Activated T-helper 9 cell treated with anti-CD3 and anti-CD28 coated beads, Interleukin-2, amount 50 U/mL, for 16 hours (primary cell): ENCODE measurements around the gene USP13.

Experiments
- DNase-seq: peaks from one replicate; pipeline ENCODE4 v3.0.0-alpha.2; 2020; ENCODE audit warnings: low read depth

The USP13 gene

DNA sequence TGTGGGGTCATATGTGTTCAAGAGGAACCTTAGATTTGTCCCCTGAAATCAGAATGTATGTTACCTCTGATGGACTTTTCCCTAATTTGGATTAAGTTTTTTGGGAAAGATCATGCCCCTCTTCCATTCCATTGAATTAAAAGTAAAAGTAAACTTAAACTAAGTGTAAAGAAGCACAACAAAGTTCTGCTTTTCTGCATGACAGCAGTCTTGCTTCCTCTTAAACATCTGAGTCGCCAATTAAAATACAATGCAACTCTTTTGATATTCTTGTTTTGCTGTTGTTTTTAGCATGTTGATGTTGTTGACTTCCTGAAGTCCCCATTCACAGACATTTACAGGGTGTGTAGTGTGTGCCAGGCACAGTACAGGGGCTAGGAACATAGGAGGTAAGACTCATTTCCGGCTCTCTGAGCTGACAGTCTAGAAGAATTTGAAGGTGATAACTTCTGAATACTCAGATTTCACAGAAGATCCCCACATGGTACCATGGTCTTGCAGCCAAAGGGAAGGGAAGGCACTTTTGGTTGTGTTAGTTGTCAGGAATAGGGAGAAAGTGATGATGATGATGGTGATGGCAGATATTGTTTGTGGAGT lies 45.0 kb downstream of the USP13 start:
- no peak for DNase-seq

GRCh38 chr3:179700716-179701115 lies 47.9 kb downstream of the USP13 start:
- no peak for DNase-seq

GRCh38 chr3:179701176-179701827 lies 48.5 kb downstream of the USP13 start:
- DNase-seq: no peak

GRCh38 chr3:179702271-179702947 lies 49.6 kb downstream of the USP13 start:
- no peak for DNase-seq

DNA sequence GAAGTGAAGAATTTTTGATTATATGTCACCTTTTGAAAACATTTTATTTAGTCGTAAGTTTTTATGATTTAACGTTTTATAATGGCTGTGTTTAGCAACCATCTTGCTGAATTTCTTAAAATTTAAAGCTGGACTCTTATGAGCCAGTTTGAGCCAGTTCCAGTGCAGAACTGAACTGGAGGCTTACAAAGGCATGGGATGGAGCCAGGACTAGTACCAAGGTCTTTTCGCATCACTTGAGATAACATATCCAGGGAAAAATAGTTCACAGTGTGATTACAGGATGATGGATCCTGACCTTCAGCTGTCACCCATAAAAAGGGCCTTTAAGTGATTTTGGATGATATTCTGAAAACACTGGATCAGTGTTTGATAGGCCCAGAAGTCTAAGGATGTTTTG lies 51.0 kb downstream of the USP13 start:
- DNase-seq: no peak

- no peak for DNase-seq
Observed at GRCh38 chr3:179706233-179706632, 53.4 kb downstream of the USP13 start.

DNA sequence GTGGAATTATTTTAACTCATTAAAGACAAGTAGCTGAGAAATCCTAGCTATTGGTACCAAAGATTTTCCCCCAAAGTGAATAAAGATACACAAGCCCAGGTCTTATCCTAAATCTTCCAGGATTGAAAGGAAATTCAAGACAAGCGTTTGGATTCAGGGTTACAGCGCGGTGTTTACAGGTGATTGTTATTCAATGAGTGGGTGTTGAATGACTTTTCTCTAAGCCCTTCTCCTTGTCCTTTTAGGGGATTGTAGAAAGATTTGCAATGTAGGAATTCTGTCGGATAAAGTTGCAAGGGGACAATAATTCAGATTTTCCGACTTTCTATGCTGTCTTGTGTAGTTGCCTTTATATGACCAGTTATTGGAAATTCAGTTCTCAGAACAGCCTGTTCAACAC lies 57.2 kb downstream of the USP13 start:
- DNase-seq: no peak

GRCh38 chr3:179713643-179714090 lies 60.8 kb downstream of the USP13 start:
- DNase-seq: no peak

- no peak for DNase-seq
Observed at GRCh38 chr3:179715582-179715981, 62.7 kb downstream of the USP13 start.

DNA sequence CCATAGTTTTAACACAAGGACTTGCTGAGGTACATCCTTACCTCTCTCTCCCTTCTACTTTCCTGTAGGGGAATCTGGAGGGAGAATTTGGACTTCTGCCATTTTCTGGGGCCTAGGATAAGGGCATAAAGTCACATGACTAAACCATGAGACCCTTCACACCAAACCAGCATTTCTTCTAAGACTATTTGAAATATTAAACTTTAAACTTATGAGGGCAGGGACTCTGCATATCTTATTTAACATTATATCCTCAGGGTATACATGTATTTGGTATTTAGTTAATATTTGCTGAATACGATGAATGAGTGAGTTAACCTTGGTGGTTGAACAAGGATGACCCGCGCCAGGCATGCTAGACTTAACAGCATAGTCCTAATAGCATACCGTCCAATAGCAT lies 63.4 kb downstream of the USP13 start:
- DNase-seq: no peak

- DNase-seq: no peak
Observed at GRCh38 chr3:179716811-179717210, 64.0 kb downstream of the USP13 start.

- no peak for DNase-seq
Observed at GRCh38 chr3:179717219-179717618, 64.4 kb downstream of the USP13 start.

DNA sequence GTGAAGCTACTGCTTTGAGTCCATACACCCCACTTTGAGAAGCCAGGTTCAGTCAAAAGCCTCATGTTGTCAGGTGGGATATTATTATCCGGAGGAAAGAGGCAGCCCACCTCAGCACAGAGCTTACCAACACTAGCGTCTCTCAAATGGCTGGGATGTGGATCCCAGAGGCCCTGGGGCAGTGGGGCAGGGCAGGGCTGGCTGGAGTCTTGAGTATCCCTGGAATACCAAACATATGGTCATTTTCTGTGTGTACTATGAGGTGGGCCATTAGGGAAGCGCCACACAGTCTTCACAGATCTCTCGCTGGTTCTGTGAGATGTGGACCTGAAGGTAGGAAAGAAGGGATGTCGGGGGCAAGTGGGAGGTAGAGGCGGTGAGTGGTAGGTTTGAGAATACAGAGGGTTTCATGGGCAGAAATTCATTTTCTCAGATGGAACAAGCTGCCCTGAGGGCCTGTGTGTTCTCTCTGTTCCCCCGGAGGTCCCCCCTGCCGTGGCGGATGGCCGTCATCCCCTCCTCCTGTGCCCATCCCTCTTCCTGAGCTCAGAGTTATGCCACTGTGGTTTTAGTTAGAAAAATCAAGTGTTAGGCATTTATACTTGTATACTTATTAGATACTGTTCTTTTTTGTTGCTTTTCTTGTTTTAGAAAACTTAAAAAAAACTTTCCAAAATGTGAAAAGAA lies 66.4 kb downstream of the USP13 start:
- DNase-seq: no peak

- DNase-seq: no peak
Observed at GRCh38 chr3:179720196-179720595, 67.4 kb downstream of the USP13 start.

GRCh38 chr3:179723617-179724016 lies 70.8 kb downstream of the USP13 start:
- no peak for DNase-seq

DNA sequence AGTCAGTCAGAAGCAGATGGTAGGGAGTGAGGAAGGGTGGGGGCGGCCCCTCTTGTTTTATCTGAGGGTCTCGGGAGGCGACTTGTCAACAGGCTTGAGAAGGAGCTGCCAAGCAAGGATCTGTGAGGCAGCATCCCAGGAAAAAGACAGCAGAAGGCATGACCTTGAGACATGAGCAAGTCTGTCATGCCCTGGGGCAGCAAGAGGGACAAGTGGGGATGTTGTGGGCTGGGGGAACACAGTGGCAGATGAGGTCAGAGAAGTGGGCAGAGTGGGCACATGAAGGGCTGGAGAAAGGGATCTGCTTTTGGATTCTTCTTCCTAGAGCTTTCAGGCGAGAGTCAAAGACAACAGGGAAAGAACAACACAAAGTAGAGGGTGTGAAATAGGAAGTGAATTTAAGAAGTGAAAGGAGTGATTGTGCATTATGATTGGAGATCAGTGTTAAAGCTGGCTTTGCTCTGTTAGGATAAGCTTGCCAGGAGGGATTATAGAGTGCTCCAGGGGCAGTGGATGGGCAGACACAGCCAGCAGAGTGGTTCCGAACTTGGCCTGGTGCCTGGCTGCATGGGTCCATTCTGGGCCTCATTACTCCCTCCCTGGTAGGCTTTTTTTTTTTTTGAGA lies 73.3 kb downstream of the USP13 start:
- no peak for DNase-seq

GRCh38 chr3:179729086-179729485 lies 76.2 kb downstream of the USP13 start:
- DNase-seq: no peak

DNA sequence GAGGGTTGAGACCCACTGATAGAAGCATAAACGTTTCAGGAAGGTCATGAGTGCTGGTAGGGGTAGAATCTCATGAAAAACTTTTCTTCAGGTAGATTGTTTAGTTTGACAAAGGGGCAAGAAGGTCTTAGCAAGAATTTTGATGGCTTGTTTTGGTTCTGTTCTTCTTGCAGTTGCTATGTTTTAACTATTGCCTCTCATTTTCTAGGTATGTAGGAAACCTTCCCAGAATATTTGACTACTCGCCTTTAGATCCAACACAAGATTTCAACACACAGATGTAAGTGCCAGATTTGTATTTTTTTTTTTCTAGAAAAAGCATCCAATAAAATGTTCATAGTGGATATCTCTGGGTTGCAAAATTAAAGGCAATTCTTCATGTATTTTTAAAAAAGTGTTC lies 77.1 kb downstream of the USP13 start:
- DNase-seq: no peak

- no peak for DNase-seq
Observed at GRCh38 chr3:179730506-179730905, 77.7 kb downstream of the USP13 start.

DNA sequence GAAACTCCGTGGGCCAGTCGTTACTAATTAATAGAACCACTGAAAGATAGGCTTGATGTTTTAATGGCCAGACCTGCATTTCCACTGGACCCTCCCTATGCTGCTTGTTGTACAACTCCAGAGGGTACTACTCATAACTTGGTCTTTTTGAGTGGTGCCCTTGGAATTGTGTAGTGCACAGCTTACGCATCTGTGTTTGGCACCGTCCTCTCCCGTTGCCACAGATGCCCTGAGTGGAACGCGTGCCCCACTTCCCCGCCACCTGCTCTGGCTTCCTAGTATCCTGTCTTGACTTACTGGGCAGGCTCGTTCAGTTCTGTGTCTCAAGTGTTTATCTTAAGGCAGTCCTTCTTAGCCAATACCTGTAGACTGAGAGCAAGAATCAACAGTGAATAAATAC lies 78.7 kb downstream of the USP13 start:
- DNase-seq: no peak

DNA sequence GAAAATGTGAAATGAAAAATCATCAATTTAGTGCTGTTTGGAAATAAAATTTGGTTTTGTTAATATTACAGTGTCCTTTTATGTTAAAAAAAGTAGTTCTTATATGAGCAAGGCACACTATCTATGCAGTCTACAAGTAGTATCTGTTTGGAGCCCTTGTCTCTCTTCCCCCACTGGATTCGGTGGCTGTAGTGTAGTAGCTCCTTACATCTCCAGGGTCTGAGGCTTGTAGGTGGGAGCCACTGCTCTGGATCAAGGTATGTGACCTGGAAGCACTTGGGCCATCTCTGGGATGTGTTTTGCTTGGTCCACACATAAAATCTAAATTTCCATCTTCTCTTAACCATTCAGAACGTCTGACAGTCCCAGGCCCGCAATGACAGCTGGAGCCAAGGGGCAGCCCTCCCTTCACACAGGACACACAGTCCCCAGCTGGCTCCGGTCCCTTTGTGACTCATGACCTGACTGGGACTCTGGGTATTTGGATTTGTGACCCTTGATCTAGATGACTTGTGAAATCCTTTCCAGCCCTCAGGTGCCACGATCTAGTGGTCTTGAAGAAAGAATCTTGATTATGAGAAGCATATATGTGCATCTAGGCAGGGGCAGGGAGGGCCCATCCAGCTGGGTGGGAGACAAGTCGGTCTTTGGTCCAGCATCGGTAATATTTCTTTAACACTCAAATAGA lies 80.0 kb downstream of the USP13 start:
- no peak for DNase-seq

- DNase-seq: no peak
Observed at GRCh38 chr3:179733797-179734196, 81.0 kb downstream of the USP13 start.
